Sciatic nerve (tissue), 2 donors: ENCODE measurements around the gene NUTM2D. TPM values are rescaled to one million over a fixed set of nuclear protein-coding genes. Genes with fewer than 3 reads are reported as not detected.
"Not testable (repeated sequence)": the region's sequence is repeated elsewhere in the genome, so short reads cannot be mapped to it uniquely, and the experiment has no call there.

Experiments used
- ATAC-seq: fragments of 200-7000 bp; cut with Tn5 transposase; one replicate; pipeline ENCODE4 v1.9.1; 2020; ENCODE audit warnings: mild to moderate bottlenecking, moderate library complexity
- DNase-seq: peaks from one replicate; pipeline ENCODE4 v3.0.0-alpha.2; 2020; ENCODE audit warnings: low spot score
- intact Hi-C: fragments of 100-400 bp; cut with DNase I; formaldehyde crosslinking; loops from one replicate; pipeline ENCODE4 v1.14.2; 2022
- total RNA-seq: library from RNA; stranded (reverse); fragmentation: NEBNext Ultra II Directional; extraction: Animal tissue kit (Norgen Biotek cat#: 25700); gene quantifications from one replicate; pipeline ENCODE4 v1.2.1, GENCODE V29; 2021
- donor health status: DM: no; HTN: no; CAD: no.
- donor health status: DM: no; HTN: no; CAD: no.

Gene NUTM2D
- total RNA-seq, 1 donor from 2014 or later: 4.9 TPM

DNA sequence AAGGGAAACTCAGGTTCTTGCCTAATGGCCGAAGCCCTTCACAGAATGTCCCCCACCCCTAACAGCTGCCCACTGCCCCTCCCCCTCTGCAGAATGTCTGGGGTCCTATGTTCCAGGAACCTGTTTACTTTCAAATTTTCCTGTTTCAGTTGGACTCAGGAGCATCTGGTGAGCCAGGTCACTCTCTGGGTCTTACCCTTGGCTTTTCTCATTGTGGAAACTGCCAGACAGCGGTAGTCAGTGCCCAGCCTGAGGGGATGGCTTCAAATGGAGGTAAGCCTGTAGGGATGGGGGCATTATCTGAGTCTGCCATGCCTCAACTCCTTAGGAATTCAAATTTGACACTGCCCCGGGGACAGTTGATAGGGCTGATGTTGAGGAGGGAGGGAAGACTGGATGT lies 615 bp downstream of the NUTM2D start:
- DNase-seq, intact Hi-C loops, ATAC-seq: not testable (repeated sequence)

DNA sequence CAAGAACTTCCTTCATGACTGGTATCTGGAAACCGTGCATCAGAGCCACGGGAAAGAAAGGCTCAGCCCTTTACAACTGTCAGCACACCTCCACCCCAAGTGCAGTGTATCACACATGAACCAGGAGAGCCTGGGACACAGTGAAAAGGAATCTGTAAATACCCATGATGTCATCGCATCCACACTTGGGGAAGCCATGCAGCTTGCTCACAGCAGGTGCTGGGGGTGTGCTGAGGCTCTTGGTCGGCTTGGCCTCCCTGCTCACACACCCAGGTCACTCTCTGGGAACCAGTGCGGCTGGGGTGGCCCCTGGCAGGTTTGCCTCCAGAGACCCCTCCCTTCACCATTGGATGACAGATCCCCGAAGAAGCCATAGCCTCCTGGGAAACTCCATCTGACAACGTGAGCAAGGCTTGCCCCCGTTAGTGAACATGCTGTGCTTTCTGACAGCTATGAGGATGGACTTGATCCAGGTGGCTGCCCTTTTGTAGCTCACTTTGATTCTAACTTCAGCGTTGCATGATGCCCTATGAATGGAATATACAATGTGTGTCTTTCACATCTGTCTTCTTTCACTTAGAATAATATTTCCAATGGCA lies 12.1 kb downstream of the NUTM2D start:
- DNase-seq, ATAC-seq, intact Hi-C loops: not testable (repeated sequence)

- ATAC-seq, DNase-seq, intact Hi-C loops: not testable (repeated sequence)
Observed at GRCh38 chr10:87374091-87374490, 16.5 kb downstream of the NUTM2D start.

- DNase-seq, ATAC-seq, intact Hi-C loops: not testable (repeated sequence)
Observed at GRCh38 chr10:87379115-87379514, 21.6 kb downstream of the NUTM2D start.

GRCh38 chr10:87383149-87383857 lies 25.8 kb downstream of the NUTM2D start:
- ATAC-seq, DNase-seq, intact Hi-C loops: not testable (repeated sequence)

DNA sequence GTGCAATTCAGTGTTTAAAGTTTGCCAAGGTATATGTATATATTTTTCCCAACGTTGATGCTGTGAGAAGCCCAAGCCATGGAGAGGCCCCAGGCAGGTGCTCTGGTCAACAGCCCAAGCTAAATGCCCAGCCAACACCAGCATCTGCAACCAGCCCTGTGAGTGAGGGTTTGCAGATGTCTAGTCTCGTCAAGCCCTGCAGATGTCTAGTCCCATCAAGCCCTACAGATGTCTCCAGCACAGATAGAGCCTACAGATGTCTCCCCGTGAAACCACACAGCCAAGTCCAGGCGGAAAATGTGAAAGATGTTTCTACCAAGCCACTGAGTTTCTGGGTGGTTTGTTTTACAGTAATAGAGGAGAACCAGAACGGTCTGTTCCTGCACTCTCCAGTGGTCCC lies 26.7 kb downstream of the NUTM2D start:
- ATAC-seq, intact Hi-C loops, DNase-seq: not testable (repeated sequence)

DNA sequence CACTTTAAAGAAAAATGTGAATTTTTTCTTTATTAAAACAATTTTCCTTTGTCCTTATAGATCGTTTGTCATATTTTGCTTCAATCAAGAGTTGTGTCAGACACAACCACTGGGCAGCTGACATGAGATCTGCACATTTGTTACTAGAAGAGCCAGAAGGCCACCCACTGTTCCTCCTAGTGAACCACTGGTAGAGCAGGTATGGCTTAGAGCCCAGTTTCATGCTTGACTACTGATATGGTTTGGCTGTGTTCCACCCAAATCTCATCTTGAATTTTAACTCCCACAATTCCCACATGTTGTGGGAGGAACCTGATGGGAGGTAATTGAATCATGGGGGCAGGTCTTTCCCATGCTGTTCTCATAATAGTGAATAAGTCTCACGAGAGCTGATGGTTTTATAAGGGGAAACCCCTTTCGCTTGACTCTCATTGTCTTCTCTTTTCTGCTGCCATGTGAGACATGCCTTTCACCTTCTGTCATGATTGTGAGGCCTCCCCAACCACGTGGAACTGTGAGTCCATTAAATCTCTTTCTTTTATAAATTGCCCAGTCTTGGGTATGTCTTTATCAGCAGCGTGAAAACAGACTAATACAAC lies 28.3 kb downstream of the NUTM2D start:
- intact Hi-C loops, DNase-seq, ATAC-seq: not testable (repeated sequence)

DNA sequence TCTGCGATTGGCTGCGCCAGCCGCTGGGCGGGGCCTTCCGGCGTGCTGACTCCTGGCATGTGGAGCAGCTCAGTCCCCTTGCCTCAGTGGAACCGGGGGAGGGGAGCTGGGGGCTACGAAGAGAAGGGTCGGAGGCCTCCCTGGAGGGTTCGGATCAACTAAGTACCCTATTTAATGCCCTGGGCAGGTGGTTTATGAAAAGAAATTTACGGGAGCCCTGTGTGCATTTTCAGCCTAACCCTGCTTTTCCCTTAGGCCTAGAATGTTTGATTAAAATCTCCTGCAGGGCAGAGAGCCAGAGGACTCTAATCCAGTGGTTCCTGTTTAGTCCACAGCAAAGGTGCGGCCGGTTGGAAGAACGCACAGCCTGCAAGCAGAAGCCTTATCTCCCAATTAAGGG lies 33.8 kb downstream of the NUTM2D start:
- ATAC-seq: not testable (repeated sequence)

GRCh38 chr10:87396206-87396605 lies 38.7 kb downstream of the NUTM2D start:
- ATAC-seq, DNase-seq, intact Hi-C loops: not testable (repeated sequence)

More for the DNA sequence above, 33.8 kb downstream of the NUTM2D start:
- intact Hi-C loops, DNase-seq: not testable (repeated sequence)

DNA sequence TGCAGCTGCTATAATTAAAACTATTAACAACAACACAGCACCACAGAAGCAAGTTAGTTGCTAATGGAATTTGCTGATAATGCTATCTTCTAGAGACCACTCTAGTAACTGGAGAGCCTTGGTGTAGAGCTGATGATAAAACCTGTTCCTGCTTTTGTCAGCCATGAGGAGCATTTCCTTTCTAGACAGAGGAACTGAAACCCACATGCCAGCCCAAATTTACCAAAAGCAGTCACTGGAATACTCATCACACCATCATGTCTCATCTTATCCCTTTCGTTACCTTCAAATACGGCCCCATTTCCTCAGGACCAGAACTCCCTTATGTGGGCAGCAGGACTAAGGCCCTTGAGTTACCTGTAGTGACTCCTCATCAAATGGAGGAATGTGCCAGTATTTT lies 40.9 kb downstream of the NUTM2D start:
- intact Hi-C loops, DNase-seq: not testable (repeated sequence)
- peak; percentile 17 for ATAC-seq

GRCh38 chr10:87407516-87408467 lies 50.2 kb downstream of the NUTM2D start:
- intact Hi-C loops, DNase-seq, ATAC-seq: not testable (repeated sequence)

DNA sequence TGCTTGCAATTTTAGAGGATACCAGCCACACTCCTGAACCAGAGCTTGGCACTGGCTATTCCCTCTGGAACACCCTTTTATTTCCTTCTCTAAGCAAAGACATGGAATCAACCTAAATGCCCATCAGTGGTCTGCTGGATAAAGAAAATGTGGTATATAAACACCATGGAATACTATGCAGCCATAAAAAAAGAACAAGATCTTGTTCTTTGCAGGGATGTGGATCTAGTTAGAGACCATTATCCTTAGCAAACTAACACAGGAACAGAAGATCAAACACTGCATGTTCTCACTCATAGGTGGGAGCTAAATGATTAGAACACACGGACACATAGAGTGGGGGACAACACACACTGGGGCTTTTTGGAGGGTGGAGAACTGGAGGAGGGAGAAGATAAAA lies 56.4 kb downstream of the NUTM2D start:
- DNase-seq, ATAC-seq, intact Hi-C loops: not testable (repeated sequence)

Other genes starting within 250 kb of the NUTM2D start
- gene NUTM2A, start 132.3 kb upstream of the NUTM2D start, total RNA-seq: 0.89 TPM
- gene MINPP1, start 147.1 kb downstream of the NUTM2D start, total RNA-seq: 11.6 TPM